Measurements from ENCODE around the gene RBPMS2. TPM values are rescaled to one million over a fixed set of nuclear protein-coding genes. Genes with fewer than 3 reads are reported as not detected.

RBPMS2 gene
- polyA plus RNA-seq, 1 donor (not counting 4 experiments of a cell fraction or from before 2014, with no cell fraction given), result not detected

GRCh38 chr15:64766058-64766457 is 9.3 kb downstream of the RBPMS2 start:
- Histone ChIP-seq H3K4me2 (ENCODE audit: control insufficient read depth, extremely low read depth, insufficient read depth, low read depth, low read length) (no peak overlapping the region), H3K4me3 (ENCODE audit: control insufficient read depth in 2 of 3, extremely low read depth in 1 of 3, insufficient read depth in 2 of 3, low read depth in 1 of 3, low read length in 3 of 3) (no peak overlapping the region), H3K36me3 (ENCODE audit: control insufficient read depth in 2 of 2, extremely low read depth in 1 of 2, insufficient read depth in 2 of 2, low read length in 2 of 2) (no peaks in the 10 kb centered on the region), H4K20me1 (ENCODE audit: control insufficient read depth, extremely low read depth, insufficient read depth, low read length) (no peaks in the 10 kb centered on the region), H3K4me1 (ENCODE audit: control insufficient read depth, extremely low read depth, insufficient read depth, low read length) (no peaks in the 10 kb centered on the region), H3K27me3 (ENCODE audit: control insufficient read depth, extremely low read depth, insufficient read depth, low read length) (no peaks in the 10 kb centered on the region), H3K9me3 (ENCODE audit: control insufficient read depth, low read depth, low read length) (no peaks in the 10 kb centered on the region), H3K9ac (ENCODE audit: control insufficient read depth, extremely low read depth, insufficient read depth, low read length) (no peak overlapping the region), H3K27ac (ENCODE audit: control insufficient read depth, insufficient read depth, low read length) (no peak overlapping the region), H2AFZ (ENCODE audit: control insufficient read depth, low read length) (no peak overlapping the region), H3K9me1 (ENCODE audit: control insufficient read depth, extremely low read depth, insufficient read depth, low read length) (no peaks in the 10 kb centered on the region), H3K79me2 (ENCODE audit: control insufficient read depth, insufficient read depth, low read length) (no peaks in the 10 kb centered on the region)
- no peak for TF ChIP-seq EZH2 (IDR thresholded peaks at IDR 0.05; ENCODE audit: low read length)
- TF ChIP-seq, protein P1, sequence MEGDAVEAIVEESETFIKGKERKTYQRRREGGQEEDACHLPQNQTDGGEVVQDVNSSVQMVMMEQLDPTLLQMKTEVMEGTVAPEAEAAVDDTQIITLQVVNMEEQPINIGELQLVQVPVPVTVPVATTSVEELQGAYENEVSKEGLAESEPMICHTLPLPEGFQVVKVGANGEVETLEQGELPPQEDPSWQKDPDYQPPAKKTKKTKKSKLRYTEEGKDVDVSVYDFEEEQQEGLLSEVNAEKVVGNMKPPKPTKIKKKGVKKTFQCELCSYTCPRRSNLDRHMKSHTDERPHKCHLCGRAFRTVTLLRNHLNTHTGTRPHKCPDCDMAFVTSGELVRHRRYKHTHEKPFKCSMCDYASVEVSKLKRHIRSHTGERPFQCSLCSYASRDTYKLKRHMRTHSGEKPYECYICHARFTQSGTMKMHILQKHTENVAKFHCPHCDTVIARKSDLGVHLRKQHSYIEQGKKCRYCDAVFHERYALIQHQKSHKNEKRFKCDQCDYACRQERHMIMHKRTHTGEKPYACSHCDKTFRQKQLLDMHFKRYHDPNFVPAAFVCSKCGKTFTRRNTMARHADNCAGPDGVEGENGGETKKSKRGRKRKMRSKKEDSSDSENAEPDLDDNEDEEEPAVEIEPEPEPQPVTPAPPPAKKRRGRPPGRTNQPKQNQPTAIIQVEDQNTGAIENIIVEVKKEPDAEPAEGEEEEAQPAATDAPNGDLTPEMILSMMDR (optimal IDR thresholded peaks at IDR 0.05 in 1 of 3, IDR thresholded peaks at IDR 0.05 in 1 of 3, conservative IDR thresholded peaks at IDR 0.05 in 1 of 3; ENCODE audit: extremely low read depth in 1 of 3, insufficient read depth in 2 of 3, low read length in 3 of 3), result no peak
- dilution Hi-C loops (cut with MboI; ENCODE audit: extremely low pct_ligation_motif_present, low sequenced_read_pairs), result no loop called here
- FAIRE-seq (no peak), DNase-seq (ENCODE audit: low read depth, low spot score) (no peak)

- no peak overlapping the region for H3K27ac ChIP-seq (ENCODE audit: control insufficient read depth, insufficient read depth, low read length)
- no peaks in the 10 kb centered on the region for H3K79me2 ChIP-seq (ENCODE audit: control insufficient read depth, insufficient read depth, low read length)
- H3K9ac ChIP-seq (ENCODE audit: control insufficient read depth, extremely low read depth, insufficient read depth, low read length), result no peak overlapping the region
- H4K20me1 ChIP-seq (ENCODE audit: control insufficient read depth, extremely low read depth, insufficient read depth, low read length), result no peaks in the 10 kb centered on the region
- no peaks in the 10 kb centered on the region for H3K9me1 ChIP-seq (ENCODE audit: control insufficient read depth, extremely low read depth, insufficient read depth, low read length)
- FAIRE-seq (no peak), DNase-seq (ENCODE audit: low read depth, low spot score) (no peak)
- dilution Hi-C loops (cut with MboI; ENCODE audit: extremely low pct_ligation_motif_present, low sequenced_read_pairs), result no loop called here
- no peak for TF ChIP-seq EZH2 (IDR thresholded peaks at IDR 0.05; ENCODE audit: low read length)
- TF ChIP-seq, protein P1 (optimal IDR thresholded peaks at IDR 0.05 in 1 of 3, IDR thresholded peaks at IDR 0.05 in 1 of 3, conservative IDR thresholded peaks at IDR 0.05 in 1 of 3; ENCODE audit: extremely low read depth in 1 of 3, insufficient read depth in 2 of 3, low read length in 3 of 3), result no peak
- no peak overlapping the region for H3K4me2 ChIP-seq (ENCODE audit: control insufficient read depth, extremely low read depth, insufficient read depth, low read depth, low read length)
- no peak overlapping the region for H2AFZ ChIP-seq (ENCODE audit: control insufficient read depth, low read length)
- H3K9me3 ChIP-seq (ENCODE audit: control insufficient read depth, low read depth, low read length), result no peaks in the 10 kb centered on the region
- H3K4me3 ChIP-seq (ENCODE audit: control insufficient read depth in 2 of 3, extremely low read depth in 1 of 3, insufficient read depth in 2 of 3, low read depth in 1 of 3, low read length in 3 of 3), result no peak overlapping the region
- no peaks in the 10 kb centered on the region for H3K36me3 ChIP-seq (ENCODE audit: control insufficient read depth in 2 of 2, extremely low read depth in 1 of 2, insufficient read depth in 2 of 2, low read length in 2 of 2)
- no peaks in the 10 kb centered on the region for H3K27me3 ChIP-seq (ENCODE audit: control insufficient read depth, extremely low read depth, insufficient read depth, low read length)
- H3K4me1 ChIP-seq (ENCODE audit: control insufficient read depth, extremely low read depth, insufficient read depth, low read length), result no peaks in the 10 kb centered on the region
Observed at GRCh38 chr15:64763874-64764273, 11.5 kb downstream of the RBPMS2 start.

Data from keratinocyte (primary cell).